Inflammatory macrophage treated with lipopolysaccharide for 1 hour (primary cell): ENCODE results near the gene SCGB1C2.
A peak's percentile ranks its signal among the peaks of the same experiment; 100 is the strongest.
"Not testable (repeated sequence)": the region's sequence is repeated elsewhere in the genome, so short reads cannot be mapped to it uniquely, and the experiment has no call there.

Experiments
- DNase-seq, 2 donors: peaks; one replicate each; pipeline ENCODE4 v3.0.0-alpha.2; 2020 to 2022

SCGB1C2 gene

DNA sequence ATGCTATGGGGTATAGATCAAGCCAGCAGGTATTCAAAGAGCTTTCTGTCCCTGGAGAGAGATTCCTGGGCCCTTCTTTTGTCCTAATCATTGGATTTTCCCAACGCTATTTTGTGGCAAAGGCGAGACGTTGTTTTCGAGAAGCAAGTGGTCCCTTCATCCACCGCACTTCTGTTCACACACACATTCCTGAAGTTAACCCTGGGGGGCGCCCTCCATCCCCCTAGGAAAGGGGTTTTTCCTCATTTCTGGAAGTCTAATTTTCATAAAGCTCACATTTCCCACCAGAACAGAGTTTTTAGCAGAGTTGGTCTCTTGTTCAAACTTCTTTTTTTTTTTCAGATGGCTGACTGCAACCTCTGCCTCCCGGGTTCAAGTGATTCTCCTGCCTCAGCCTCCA is 11.9 kb downstream of the SCGB1C2 start:
- no peak for DNase-seq

DNA sequence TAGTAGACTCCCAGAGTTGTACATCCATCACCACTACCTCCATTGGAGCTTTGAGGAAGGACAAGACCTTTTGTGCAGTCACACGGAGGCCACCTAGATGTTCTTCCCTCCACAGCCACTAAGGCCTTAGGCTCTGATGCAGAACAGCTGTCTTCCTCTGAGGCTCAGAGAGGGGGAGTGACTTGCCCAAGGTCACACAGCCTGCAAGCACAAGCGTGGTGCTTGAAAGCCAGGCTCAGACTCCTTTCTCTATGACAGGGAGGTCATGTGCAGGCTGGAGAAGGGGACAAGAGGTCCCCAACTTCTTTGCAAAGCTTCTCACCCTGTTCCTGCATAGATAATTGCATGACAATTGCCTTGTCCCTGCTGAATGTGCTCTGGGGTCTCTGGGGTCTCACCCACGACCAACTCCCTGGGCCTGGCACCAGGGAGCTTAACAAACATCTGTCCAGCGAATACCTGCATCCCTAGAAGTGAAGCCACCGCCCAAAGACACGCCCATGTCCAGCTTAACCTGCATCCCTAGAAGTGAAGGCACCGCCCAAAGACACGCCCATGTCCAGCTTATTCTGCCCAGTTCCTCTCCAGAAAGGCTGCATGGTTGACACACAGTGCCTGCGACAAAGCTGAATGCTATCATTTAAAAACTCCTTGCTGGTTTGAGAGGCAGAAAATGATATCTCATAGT is 12.7 kb downstream of the SCGB1C2 start:
- DNase-seq: no peak

DNA sequence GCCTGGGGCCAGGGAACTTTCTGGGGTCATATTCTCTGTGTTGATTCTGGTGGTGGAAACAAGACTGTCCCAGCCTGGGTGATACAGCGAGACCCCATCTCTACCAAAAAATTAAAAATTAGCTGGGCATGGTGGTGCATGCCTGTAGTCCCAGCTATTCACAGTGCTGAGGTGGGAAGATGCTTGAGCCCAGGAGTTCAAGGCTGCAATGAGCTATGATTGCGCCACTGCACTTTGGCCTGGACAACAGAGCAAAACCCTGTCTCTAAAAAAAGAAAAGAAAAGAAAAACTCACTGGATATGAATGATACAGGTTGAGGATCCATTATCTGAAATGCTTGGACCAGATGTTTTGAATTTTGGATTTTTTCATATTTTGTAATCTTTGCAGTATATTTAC is 13.6 kb downstream of the SCGB1C2 start:
- no peak for DNase-seq

DNA sequence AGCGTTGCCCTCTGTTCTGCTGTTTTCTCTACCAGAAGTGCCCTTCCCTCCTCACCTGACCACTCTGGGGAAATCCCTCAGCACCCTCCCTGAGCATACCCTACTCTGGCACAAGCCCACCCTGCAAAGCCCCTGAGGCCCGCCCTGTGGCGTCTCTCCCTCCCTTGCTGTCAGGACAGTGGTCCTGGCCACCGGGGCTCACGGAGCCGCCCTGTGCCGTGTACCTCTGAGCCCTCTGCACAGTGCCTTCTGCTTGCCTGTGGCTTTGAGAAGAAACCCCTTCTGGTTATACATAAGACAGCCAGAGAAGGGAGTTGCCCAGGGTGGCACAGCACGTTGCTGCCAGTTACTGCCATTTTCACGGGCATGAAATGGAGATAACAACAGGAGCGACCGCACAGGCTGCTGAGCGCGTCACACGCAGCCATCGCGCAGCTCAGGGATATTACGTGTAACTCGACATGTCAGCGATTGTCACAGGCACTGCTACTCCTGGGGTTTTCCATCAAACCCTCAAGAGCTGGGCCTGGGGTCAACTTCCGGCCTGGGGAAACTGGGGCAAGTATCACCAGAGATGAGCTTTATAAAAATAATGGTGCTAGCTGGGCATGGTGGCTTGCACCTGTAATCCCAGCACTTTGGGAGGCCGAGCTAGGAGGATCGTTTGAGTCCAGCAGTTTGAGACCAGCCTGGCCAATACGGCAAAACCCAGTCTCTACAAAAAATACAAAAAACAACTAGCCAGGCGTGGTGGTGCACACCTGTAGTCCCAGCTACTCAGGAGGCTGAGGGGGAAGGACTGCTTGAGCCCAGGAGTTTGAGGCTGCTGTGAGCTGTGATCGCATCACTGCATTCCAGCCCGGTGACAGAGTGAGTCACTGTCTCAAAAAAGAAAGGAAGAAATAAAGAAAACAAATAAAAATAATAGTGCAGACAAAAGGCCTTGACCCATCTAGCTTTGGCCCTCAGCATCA is 14.8 kb downstream of the SCGB1C2 start:
- no peak for DNase-seq

DNA sequence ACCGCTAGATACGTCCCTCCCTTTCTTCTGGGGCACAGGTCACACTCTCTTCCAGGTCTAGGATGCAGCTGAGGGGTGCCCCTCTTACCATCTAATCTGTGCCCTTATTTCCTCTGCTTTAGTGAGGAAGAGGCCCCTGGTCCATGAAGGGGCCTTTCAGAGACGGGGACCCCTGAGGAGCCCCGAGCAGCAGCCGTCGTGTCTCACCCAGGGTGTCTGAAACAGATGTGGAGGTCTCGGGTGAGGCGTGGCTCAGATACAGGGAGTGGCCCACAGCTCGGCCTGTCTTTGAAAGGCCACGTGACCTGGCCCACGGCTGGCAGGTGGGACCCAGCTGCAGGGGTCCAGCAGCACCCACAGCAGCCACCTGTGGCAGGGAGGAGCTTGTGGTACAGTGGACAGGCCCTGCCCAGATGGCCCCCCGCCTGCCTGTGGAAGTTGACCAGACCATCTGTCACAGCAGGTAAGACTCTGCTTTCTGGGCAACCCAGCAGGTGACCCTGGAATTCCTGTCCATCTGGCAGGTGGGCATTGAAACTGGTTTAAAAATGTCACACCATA is 15.6 kb downstream of the SCGB1C2 start:
- DNase-seq: no peak

DNA sequence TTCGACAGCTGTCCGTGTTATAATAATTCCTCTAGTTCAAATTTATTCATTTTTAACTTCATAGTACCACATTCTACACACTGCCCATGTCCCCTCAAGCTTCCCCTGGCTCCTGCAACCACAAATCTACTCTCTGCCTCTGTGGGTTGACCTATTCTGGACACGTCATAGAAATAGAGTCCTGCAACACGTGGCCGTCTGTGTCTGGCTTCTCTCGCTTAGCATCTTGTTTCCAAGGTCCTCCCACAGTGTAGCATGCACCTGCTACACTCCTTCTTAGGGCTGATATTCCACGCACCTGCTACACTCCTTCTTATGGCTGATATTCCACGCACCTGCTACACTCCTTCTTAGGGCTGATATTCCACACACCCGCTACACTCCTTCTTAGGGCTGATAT is 16.5 kb downstream of the SCGB1C2 start:
- DNase-seq: no peak

DNA sequence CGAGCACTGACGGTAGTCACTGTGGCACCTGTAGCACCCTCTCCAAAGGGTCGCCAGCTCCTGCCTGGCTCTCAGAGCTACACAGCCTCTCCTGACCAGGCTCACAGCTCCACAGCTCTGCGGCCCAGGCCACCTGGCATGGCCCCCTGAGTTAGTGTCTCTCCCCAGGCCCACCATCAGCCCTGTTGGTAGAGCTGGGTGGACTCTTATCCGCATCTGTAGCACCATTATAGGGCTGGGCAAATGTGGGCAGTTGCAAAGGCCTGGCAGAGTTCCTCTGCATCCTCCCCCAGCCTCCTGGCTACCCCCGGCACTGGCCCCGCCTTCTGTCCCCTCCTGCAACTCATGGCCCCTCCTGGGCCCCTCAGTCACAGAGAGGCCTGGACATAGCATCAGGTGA is 18.2 kb downstream of the SCGB1C2 start:
- no peak for DNase-seq

DNA sequence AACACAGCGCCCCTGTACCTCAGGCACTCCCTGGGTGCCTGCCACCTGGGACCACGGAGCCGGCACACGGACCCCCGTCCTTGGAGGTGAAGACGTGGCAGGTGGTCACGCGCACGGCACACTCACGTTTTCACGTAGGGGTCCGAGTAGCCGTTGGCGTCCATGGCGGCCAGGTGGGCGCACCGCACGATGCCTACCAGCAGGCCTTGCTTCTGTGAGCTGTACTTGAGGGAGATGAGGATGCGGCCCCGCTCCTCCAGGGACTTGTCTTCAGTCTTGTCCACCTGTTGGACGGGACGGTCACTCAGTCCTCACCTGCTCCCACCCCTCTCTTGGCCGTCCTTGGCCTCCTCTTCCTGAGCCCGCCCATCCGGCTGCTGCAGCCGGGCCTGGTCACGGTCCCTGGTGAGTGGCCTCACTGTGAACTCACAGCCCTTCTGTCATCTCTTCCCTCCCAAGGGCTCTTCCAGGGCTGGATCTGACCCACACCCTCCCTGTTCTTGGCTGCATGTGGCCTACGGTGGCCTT is 18.8 kb downstream of the SCGB1C2 start:
- DNase-seq: no peak

DNA sequence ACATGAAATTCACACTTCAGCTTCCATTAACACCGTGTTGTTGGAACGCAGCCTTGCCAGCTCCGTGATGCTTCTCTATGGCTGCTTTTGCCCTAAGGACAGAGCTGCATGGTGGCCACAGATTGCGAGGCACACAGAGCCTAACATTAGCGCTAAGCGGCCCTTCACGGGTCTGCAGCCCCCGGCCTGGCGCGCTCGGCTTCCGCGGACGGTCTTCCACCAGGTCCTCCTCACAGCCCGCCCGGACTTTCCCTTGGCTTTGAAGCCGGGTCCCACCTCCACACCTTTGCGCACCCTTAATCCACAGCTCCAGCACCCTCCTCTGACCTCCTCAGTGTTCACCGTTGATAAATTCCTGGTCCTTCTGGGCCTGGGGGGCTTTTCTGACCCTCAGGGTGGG is 19.6 kb downstream of the SCGB1C2 start:
- no peak for DNase-seq

DNA sequence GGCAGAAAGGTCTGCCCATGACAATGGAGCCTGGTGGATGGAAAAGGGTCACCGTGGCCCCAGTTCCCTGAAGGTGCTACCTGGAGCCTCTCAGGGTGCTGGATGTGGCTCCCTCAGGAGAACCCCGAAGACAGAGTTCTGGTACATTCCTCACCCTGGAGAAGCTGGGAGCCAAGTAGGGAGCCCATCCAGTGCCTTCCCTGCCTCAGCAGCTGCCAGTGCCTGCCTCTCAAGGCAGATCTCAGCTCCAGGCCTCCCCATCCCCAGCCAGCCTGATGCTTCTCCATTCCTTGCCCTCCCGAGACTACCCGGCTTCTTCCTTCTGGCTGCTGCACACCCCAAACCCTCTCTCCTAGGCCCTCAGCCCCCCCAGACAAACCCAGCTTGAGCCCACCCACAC is 20.5 kb downstream of the SCGB1C2 start:
- DNase-seq: no peak

DNA sequence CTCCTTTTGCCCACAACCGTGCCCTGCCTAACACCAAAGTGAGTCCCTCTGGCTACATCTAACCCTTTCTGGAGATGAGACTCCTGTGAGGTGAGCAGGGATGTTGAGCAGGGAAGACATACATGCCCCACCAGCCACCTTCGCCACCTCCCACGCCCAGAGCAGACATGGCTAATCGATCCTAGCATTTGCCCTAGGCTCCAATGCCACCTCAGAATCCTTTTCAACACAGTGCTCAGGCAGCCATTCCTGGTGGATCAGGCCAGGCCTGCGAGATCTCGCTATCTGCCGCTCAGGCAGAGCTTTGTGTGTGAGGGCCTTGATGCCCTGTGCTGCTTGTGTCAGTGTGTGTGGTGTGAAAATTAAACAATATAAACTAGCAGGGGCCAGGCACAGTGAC is 21.0 kb downstream of the SCGB1C2 start:
- DNase-seq: no peak

DNA sequence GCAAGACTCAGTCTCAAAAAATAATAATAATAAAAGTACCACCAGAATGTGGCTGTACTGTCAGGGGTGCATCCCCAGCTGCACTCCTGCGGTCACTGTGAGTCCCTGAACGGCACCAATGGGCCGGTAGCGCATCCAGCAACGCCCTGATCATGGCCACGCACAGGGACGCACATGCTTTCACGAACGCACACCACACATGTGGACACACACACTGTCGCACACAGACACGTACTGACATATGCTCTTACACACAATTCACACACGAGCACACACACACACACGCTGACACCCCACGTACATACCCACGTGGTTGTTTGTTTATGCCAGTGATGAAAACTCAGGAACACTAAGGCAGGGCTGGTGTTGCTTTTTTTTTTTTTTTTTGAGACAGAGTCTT is 22.2 kb downstream of the SCGB1C2 start:
- DNase-seq: no peak

DNA sequence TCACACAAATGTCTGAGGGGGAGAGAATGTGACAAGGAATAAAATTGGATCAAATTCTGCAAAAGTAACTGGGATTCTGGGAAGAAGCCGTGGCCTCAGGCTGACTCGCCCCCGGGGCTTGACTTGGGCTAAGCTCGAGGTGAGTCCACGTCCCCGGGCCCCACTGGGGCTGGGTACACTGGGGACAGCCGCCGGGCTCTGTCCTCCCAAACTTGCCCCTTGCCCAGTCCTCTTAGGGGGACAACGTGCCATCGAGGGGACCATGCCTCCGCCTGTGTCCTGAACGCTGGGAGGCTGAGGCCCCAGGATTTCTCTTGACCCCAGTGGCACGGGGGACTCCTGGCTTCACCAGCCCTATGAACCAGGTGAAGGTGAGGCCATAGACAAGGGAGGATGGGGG is 23.0 kb downstream of the SCGB1C2 start:
- DNase-seq: no peak

DNA sequence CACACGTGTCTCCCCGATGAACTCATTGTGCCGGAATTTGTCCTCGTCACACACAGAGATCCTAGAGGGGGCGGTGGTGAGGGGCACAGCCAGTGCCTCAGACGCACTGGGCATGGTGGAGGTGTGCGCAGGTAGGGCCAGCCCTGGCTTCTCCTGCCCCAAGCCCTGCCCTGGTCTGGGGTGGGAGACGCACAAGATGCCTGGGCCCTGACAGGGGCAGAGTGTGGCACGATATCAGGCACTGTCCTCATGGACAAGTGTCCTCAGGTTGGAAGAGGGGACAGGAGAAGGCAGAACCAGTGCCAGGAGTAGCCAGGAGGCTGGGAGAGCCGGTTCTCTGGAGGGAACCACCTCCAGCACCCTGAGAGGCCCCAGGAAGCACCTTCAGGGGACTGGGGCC is 24.1 kb downstream of the SCGB1C2 start:
- no peak for DNase-seq

DNA sequence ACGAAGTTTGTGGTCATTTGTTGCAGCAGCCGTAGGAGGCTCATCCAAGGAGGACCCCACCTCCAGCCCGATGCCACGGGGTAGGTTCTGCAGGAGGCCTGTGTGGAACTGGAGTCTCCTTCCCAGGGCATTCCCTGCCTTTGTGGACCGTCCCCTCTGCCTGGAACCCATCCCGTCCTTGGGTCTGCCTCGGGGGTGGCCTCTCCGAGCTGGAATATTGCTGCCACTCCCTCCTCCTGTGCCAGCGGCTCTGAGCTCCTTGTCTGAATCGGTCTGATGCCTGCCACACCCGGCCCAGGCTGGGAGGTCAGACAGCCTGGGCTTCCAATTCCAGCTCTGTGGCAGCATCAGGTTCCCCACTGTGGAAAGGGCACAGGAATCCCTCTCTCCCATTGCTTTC is 25.3 kb downstream of the SCGB1C2 start:
- no peak for DNase-seq

DNA sequence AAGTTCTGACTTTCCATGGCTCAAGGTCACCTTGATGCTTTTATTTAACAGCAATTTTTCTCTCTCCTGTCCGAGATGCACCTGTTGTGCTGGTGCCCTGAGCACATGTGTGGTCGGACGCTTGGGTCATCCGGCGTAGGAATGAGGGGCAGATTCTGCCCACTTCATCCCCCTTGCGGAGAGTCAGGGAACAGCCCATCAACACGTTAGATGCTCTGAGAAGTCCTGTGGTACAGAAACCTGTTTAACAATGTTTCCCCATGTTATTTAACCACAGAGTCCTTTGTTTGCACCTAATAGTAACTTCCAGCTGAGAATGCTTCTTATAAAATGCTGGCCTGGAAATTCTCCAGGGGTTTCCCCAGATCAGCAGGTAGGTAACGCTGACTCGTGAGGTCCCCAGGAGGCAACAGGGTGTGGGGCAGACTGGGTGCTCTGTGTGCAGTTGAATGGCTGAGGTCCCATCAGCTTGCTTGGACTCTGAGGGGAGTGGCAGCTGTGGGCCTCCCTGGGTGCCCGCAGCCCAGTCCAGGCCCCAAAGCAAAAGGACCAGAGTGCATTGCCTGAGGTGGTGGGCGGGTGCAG is 26.2 kb downstream of the SCGB1C2 start:
- no peak for DNase-seq

DNA sequence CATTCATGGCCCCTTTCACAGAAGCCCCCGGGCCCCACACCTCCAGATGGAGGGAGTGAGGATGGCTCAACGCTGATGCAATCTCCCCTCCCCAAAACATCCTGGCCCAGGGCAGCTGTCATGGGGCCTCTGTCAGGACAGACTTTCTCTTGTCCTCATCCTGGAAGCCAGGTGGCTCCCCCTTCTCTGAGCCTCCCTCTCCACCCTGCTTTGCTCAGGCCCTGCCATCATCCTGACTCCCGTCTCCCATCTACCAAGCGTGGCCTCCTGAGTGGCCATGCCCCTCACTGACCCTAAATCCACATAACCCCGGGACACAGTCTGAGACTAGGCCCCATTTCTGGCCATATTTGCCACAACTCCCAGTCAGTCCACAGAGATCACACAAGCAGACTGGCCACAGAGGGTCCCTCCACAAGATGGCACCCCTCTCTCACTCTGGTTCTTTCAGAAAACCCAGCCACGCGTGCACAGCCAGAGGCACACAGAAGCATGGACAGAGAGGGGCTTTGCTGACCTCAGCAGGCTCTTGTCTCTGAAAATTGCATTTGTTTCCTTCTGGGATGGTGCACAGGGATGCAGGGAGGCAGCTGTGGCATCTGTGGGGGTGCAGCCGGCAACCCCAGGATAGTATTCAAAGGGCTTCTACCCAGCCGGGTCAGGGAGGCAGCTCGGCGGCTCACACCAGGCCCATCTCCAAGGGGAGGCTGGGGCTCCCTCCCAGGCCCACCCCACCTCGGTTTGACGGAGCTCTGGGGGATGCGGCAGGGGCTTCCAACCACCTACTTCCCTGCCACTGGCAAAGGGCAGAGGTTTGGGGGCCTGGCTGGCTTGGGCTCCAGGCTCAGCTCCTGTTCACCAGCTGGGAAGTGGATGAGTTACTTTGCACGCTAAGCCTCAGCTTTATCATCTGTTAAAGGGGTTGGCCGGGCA is 27.2 kb downstream of the SCGB1C2 start:
- DNase-seq: peak; percentile 20 to 40

DNA sequence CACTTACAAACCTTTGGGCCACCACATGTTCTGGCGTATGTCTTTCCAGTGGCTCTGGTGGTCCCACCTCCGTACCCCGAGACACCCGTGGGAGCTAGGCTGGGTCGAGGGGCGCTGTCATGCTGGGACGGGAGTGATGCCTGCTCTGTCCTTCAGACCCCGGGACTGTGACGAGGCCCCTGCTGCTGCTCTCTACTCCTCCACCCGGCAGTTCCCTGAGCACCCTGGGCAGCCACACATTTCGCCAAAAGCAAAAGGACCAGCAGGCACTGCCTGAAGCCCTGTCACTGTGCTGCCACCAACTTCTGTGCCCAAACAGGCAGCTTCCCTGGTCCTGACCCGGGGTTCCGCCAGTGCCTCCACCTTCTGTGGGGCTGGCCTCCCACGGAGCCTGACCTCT is 28.6 kb downstream of the SCGB1C2 start:
- DNase-seq: no peak

DNA sequence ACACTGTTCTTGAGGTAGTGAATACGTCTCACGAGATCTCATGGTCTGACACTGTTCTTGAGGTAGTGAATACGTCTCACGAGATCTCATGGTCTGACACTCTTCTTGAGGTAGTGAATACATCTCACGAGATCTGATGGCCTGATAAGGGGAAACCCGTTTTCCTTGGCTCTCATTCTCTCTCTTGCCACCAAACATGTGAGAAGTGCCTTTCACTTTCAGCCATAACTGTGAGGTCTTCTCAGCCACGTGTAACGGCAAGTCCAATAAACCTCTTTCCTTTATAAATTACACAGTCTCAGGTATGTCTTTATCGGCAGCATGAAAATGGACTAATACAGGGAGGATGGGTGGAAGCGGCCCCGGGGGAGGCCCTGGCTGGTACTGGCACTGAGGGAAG is 31.2 kb downstream of the SCGB1C2 start:
- not testable (repeated sequence) for DNase-seq

DNA sequence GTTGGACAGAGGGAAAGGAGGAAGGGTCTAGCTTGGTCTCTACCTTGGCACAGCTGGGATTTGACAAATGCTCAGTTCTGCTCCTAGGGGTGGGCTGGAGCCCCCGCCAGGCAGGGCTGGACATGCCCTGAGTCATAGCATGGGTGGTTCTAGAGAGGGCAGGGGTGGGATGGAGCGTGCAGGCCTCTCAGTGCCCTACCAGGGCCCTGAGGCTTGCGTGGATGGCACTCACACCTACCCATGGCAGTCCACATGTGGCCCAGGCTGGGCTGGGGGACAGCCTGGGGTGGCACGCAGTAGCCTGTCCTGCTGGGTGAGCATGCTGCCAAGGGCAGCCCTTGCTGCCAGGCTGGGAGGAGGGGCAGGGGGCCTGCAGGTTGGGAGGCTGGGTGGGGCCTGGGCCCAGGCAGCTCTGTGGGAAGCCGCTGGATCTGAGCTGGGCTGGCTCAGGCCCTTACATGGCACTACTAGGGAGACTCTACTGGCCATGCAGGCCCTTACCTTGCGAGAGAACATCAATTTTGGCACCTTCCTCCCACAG is 32.8 kb downstream of the SCGB1C2 start:
- no peak for DNase-seq

DNA sequence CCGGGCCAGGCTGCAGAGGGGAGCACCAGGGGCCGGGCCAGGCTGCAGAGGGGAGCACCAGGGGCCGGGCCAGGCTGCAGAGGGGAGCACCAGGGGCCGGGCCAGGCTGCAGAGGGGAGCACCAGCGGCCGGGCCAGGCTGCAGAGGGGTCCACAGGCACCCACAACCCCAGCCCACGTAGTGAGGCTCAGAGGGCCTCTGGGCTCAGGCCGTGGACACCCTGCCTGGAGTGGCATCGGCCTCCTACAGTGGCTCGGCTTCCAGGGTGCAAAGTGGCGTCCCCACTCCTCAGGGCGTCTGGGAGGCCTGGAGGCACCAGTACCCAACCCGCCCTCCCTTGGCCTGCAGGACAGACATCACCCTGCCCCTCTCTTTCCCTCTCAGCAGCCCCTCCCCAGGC is 34.5 kb downstream of the SCGB1C2 start:
- DNase-seq: no peak

DNA sequence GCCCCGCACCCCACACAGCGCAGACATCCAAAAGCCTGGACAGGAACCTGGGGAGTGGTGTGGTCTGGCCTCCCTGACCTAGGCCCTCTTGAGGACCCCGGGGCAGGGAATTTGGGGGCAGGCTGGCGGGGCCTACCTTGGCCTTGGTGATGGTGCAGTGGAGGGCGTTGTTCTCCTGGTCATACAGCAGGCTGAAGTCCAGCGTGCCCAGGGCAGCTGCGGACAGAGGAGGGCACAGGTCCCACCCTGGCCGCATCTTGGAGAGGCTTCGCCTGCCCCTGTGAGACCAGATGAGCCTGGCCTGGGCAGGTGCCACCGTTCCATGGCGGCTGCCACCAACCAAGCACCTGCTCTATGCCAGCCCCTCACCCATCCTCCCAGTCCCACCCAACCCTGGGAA is 35.0 kb downstream of the SCGB1C2 start:
- no peak for DNase-seq
